SK-N-SH (cell line): ENCODE data around the gene LRP11. TPM values are rescaled to one million over a fixed set of nuclear protein-coding genes. Genes with fewer than 3 reads are reported as not detected.

Source experiments
- CTCF ChIA-PET: fragments of 300-600, 350-600 bp; formaldehyde crosslinking; extraction: SDS; loops from one replicate; lab custom pipeline; 2021; lab: Yijun Ruan, JAX
- POLR2A ChIA-PET: fragments of 350-600 bp; sonication (Branson Sonifier 250); formaldehyde crosslinking; extraction: SDS; loops from one replicate; lab custom pipeline; 2020; ENCODE audit warnings: antibody characterized with exemption, inconsistent platforms; lab: Yijun Ruan, JAX
- DNase-seq: peaks from one replicate; pipeline ENCODE4 v3.0.0; 2012
- H2AFZ ChIP-seq: fragments of 200-600 bp; sonication (generic); 2 replicates; pipeline ENCODE4 v1.8.1; 2016; ENCODE audit warnings: antibody characterized with exemption, mild to moderate bottlenecking, low read depth
- H3F3A ChIP-seq: fragments of 200-600 bp; sonication (generic); replicated peaks from 2 replicates; pipeline ENCODE3; 2016; ENCODE audit warnings: antibody characterized with exemption, mild to moderate bottlenecking; ENCODE audit not compliant: insufficient read depth
- H3K27ac ChIP-seq, 2 experiments: fragments of 200-500 bp in 1 of 2; fragments of 200-600 bp in 1 of 2; sonication (Bioruptor generic) in 1 of 2; sonication (generic), shearing (Covaris generic) in 1 of 2; 2 replicates each; pipeline versions ENCODE4 v1.5.1 to v1.6.1; 2014 to 2016; ENCODE audit warnings: low read depth in 2 of 2, inconsistent platforms in 1 of 2, low read length in 1 of 2, mild to moderate bottlenecking in 1 of 2, mixed read lengths in 1 of 2
- H3K27me3 ChIP-seq: fragments of 200-600 bp; sonication (generic), shearing (Covaris generic); 2 replicates; pipeline ENCODE4 v1.6.1; 2016; ENCODE audit warnings: mixed run types; ENCODE audit not compliant: insufficient read depth
- H3K36me3 ChIP-seq, 2 experiments: fragments of 200-500 bp in 1 of 2; fragments of 200-600 bp in 1 of 2; sonication (Bioruptor generic) in 1 of 2; sonication (generic) in 1 of 2; replicated peaks in 1 of 2; 2 replicates each; pipeline versions ENCODE3 to v1.5.1; 2014 to 2016; ENCODE audit warnings: low read length in 1 of 2, mild to moderate bottlenecking in 1 of 2; ENCODE audit not compliant: insufficient read depth in 2 of 2, control insufficient read depth in 1 of 2
- H3K4me1 ChIP-seq, 2 experiments: fragments of 200-500 bp in 1 of 2; fragments of 200-600 bp in 1 of 2; sonication (Bioruptor generic) in 1 of 2; sonication (generic), shearing (Covaris generic) in 1 of 2; 2 replicates each; pipeline versions ENCODE4 v1.5.1 to v1.6.1; 2014 to 2016; ENCODE audit warnings: low read depth in 1 of 2, low read length in 1 of 2, mixed run types in 1 of 2; ENCODE audit not compliant: insufficient read depth in 2 of 2, control insufficient read depth in 1 of 2
- H3K4me2 ChIP-seq: fragments of 200-600 bp; sonication (generic), shearing (Covaris generic); 2 replicates; pipeline ENCODE4 v1.6.1; 2017; ENCODE audit warnings: mixed run types
- H3K4me3 ChIP-seq, 2 experiments: fragments of 200-500 bp in 1 of 2; fragments of 200-600 bp in 1 of 2; sonication (Bioruptor generic) in 1 of 2; sonication (generic), shearing (Covaris generic) in 1 of 2; 2 replicates each; pipeline versions ENCODE4 v1.5.1 to v1.8.1; 2014 to 2016; ENCODE audit warnings: low read depth in 2 of 2, inconsistent platforms in 1 of 2, low read length in 1 of 2, mild to moderate bottlenecking in 1 of 2, mixed read lengths in 1 of 2, moderate library complexity in 1 of 2
- H3K79me2 ChIP-seq: fragments of 200-600 bp; sonication (generic); 2 replicates; pipeline ENCODE4 v1.8.1; 2017; ENCODE audit warnings: mild to moderate bottlenecking; ENCODE audit not compliant: insufficient read depth
- H3K9ac ChIP-seq: fragments of 200-600 bp; sonication (generic); 2 replicates; pipeline ENCODE4 v1.6.1; 2017; ENCODE audit warnings: mixed run types
- H3K9me2 ChIP-seq: fragments of 200-600 bp; sonication (generic); 2 replicates; pipeline ENCODE4 v1.6.1; 2017; ENCODE audit warnings: mixed run types
- H3K9me3 ChIP-seq: fragments of 200-600 bp; sonication (generic); 2 replicates; pipeline ENCODE4 v1.6.1; 2017; ENCODE audit warnings: mixed run types, mild to moderate bottlenecking, moderate library complexity
- H4K20me1 ChIP-seq: fragments of 200-600 bp; sonication (generic); 2 replicates; pipeline ENCODE4 v1.6.1; 2017; ENCODE audit warnings: mild to moderate bottlenecking, mixed run types; ENCODE audit not compliant: insufficient read depth
- CTCF ChIP-seq: fragments of 200-600 bp; sonication (generic); IDR thresholded peaks from 2 replicates; pipeline ENCODE4 v1.6.1; 2017; ENCODE audit warnings: antibody characterized with exemption, mild to moderate bottlenecking, moderate library complexity
- ELF1 ChIP-seq: IDR thresholded peaks from 2 replicates; pipeline ENCODE4 v1.4.0; 2012
- EP300 ChIP-seq, 2 experiments: IDR thresholded peaks; 2 replicates each; pipeline versions ENCODE4 v1.4.0 to v1.6.1; 2012; ENCODE audit warnings: borderline replicate concordance in 1 of 2, low read depth in 1 of 2, low read length in 1 of 2
- GABPA ChIP-seq: IDR thresholded peaks from 2 replicates; pipeline ENCODE4 v1.4.0; 2012; ENCODE audit warnings: low read depth, mild to moderate bottlenecking
- GATA2 ChIP-seq: sonication (generic); formaldehyde crosslinking; IDR thresholded peaks from 2 replicates; pipeline ENCODE4 v1.5.0; 2020; ENCODE audit warnings: mild to moderate bottlenecking, missing genetic modification reagents
- IRF3 ChIP-seq: fragments of 150-350 bp; IDR thresholded peaks from 2 replicates; pipeline ENCODE4 v1.6.1; 2016; ENCODE audit warnings: mild to moderate bottlenecking, low read depth, low read length
- MEF2A ChIP-seq: IDR thresholded peaks from 2 replicates; pipeline ENCODE4 v1.4.0; 2012; ENCODE audit warnings: low read depth, borderline replicate concordance
- MXI1 ChIP-seq: IDR thresholded peaks from 2 replicates; pipeline ENCODE4 v1.6.1; 2012; ENCODE audit warnings: mild to moderate bottlenecking, low read depth, low read length, improper control_type of control experiment
- NFIC ChIP-seq: IDR thresholded peaks from 2 replicates; pipeline ENCODE4 v1.4.0; 2012; ENCODE audit warnings: borderline replicate concordance
- PBX3 ChIP-seq: IDR thresholded peaks from 2 replicates; pipeline ENCODE4; 2012
- RAD21 ChIP-seq: IDR thresholded peaks from 2 replicates; pipeline ENCODE4 v1.6.1; 2012; ENCODE audit warnings: mild to moderate bottlenecking, low read length
- RCOR1 ChIP-seq: fragments of 150-350 bp; IDR thresholded peaks from 2 replicates; pipeline ENCODE4 v1.6.1; 2017; ENCODE audit warnings: antibody characterized with exemption, low read length
- SMC3 ChIP-seq: IDR thresholded peaks from 2 replicates; pipeline ENCODE4 v1.6.1; 2012; ENCODE audit warnings: low read depth, low read length, improper control_type of control experiment
- TAF1 ChIP-seq: IDR thresholded peaks from 2 replicates; pipeline ENCODE4 v1.6.1; 2012; ENCODE audit warnings: low read depth, mild to moderate bottlenecking, low read length, moderate library complexity, borderline replicate concordance
- TCF12 ChIP-seq: IDR thresholded peaks from 2 replicates; pipeline ENCODE4 v1.4.0; 2012
- TEAD4 ChIP-seq: IDR thresholded peaks from 2 replicates; pipeline ENCODE4 v1.4.0; 2012; ENCODE audit warnings: mild to moderate bottlenecking, borderline replicate concordance; ENCODE audit not compliant: insufficient read depth
- WGBS: methylation state at CpG from one replicate; pipeline ENCODE4 v1.1.6; 2017; ENCODE audit warnings: low lambda C conversion rate; 5-methylcytosine and 5-hydroxymethylcytosine counted together
- polyA plus RNA-seq, 3 experiments: library from polyadenylated mRNA; depleted of rRNA; stranded (reverse); fragments of >200 nt; gene quantifications; 2 replicates each; pipeline ENCODE4 v1.2.3, GENCODE V29; 2012
- TF ChIP-seq, protein P1 (sequence below): fragments of 150-350 bp; IDR thresholded peaks from 2 replicates; pipeline ENCODE4 v1.6.1; 2017; ENCODE audit warnings: antibody characterized with exemption, low read length, low read depth, borderline replicate concordance
- TF ChIP-seq, protein P2 (sequence below): IDR thresholded peaks from 2 replicates; pipeline ENCODE4 v1.4.0; 2012; ENCODE audit warnings: low read depth, borderline replicate concordance

Gene LRP11
- polyA plus RNA-seq, 1 of the 3 experiments (the other 2 are of a cell fraction): 25.0 TPM

- Histone ChIP-seq H3K9me3 (no peaks in the 10 kb centered on the region), H2AFZ (no peak overlapping the region), H3K27me3 (no peaks in the 10 kb centered on the region), H4K20me1 (no peaks in the 10 kb centered on the region), H3K9me2 (no peaks in the 10 kb centered on the region), H3K27ac (no peak overlapping the region), H3K36me3 (peaks cover 5 to 48% of the 10 kb centered on the region in 2 experiments), H3K4me2 (no peak overlapping the region), H3K9ac (no peak overlapping the region), H3K79me2 (peaks cover 60% of the 10 kb centered on the region; the same call in 1 of the 2 replicates), H3K4me1 (no peaks in the 10 kb centered on the region), H3K4me3 (no peak overlapping the region), H3F3A (no peaks in the 10 kb centered on the region)
- ChIA-PET CTCF (interaction anchor here (1.3 kb wide), 1 partner anchor 22 kb away, joined by 3 read pairs; no protein-coding TSS in a partner anchor), POLR2A (no interaction called here)
- TF ChIP-seq RAD21: no peak
- WGBS: 98% methylated on average over 6 of the region's 6 CpGs
- no peak for DNase-seq
Observed at GRCh38 chr6:149771925-149772324, 92.2 kb downstream of the LRP11 start.

DNA sequence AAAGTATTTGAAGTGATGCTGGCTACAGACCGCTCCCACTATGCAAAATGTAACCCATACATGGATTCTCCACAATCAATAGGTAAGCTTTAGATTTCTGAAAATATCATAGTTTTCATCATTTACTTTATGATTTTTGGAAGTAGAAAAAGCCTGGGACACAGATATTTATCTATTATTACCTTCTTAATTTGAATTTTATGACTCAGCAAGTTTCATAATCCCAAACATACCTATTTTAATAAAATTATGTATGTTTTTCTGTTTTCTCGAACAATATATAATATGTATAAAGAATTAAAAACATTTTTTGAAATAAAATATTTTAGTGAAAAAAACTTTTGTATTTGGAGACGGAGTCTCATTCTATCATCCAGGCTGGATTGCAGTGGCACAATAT, 93.0 kb downstream of the LRP11 start:
- no peaks in the 10 kb centered on the region for H3K4me1 ChIP-seq
- no peak overlapping the region for H3K9ac ChIP-seq
- H3K27me3 ChIP-seq: no peaks in the 10 kb centered on the region
- H3K27ac ChIP-seq: no peak overlapping the region
- WGBS: 97% methylated on average over 3 of the region's 3 CpGs
- H3F3A ChIP-seq: peaks cover 5% of the 10 kb centered on the region
- ChIA-PET CTCF (interaction anchor here (1.3 kb wide), 1 partner anchor 21 kb away, joined by 3 read pairs; no protein-coding TSS in a partner anchor), POLR2A (no interaction called here)
- peaks cover 61% of the 10 kb centered on the region; the same call in 1 of the 2 replicates for H3K79me2 ChIP-seq
- H3K4me3 ChIP-seq: no peak overlapping the region
- H3K9me2 ChIP-seq: no peaks in the 10 kb centered on the region
- no peaks in the 10 kb centered on the region for H4K20me1 ChIP-seq
- TF ChIP-seq NFIC: no peak
- TF ChIP-seq TAF1: no peak
- no peak for TF ChIP-seq GABPA
- TF ChIP-seq, protein P1, sequence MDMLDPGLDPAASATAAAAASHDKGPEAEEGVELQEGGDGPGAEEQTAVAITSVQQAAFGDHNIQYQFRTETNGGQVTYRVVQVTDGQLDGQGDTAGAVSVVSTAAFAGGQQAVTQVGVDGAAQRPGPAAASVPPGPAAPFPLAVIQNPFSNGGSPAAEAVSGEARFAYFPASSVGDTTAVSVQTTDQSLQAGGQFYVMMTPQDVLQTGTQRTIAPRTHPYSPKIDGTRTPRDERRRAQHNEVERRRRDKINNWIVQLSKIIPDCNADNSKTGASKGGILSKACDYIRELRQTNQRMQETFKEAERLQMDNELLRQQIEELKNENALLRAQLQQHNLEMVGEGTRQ: no peak
- no peak for TF ChIP-seq GATA2 (CRISPR knock-in tag)
- no peak for TF ChIP-seq IRF3
- TF ChIP-seq TCF12: no peak
- TF ChIP-seq MEF2A: no peak
- TF ChIP-seq SMC3: no peak
- TF ChIP-seq EP300 (IDR thresholded peaks at IDR 0.05; ENCODE audit: borderline replicate concordance in 1 of 2, low read depth in 1 of 2, low read length in 1 of 2): no peak
- no peak for TF ChIP-seq TEAD4
- TF ChIP-seq ELF1: no peak
- TF ChIP-seq RAD21: no peak
- TF ChIP-seq, protein P2, sequence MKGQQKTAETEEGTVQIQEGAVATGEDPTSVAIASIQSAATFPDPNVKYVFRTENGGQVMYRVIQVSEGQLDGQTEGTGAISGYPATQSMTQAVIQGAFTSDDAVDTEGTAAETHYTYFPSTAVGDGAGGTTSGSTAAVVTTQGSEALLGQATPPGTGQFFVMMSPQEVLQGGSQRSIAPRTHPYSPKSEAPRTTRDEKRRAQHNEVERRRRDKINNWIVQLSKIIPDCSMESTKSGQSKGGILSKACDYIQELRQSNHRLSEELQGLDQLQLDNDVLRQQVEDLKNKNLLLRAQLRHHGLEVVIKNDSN: no peak
- no peak for TF ChIP-seq CTCF
- no peak for TF ChIP-seq PBX3
- TF ChIP-seq MXI1: no peak
- no peak for TF ChIP-seq RCOR1
- H3K36me3 ChIP-seq: peaks cover 6 to 49% of the 10 kb centered on the region in 2 experiments
- no peak overlapping the region for H2AFZ ChIP-seq
- no peak for DNase-seq
- H3K9me3 ChIP-seq: no peaks in the 10 kb centered on the region
- H3K4me2 ChIP-seq: no peak overlapping the region
